Activated CD4-positive, CD25-positive, alpha-beta regulatory T cell treated with anti-CD3 and anti-CD28 coated beads, Interleukin-2, amount 50 U/mL, for 16 hours (primary cell): ENCODE results near the gene SYT17.
"Not testable (repeated sequence)": the region's sequence is repeated elsewhere in the genome, so short reads cannot be mapped to it uniquely, and the experiment has no call there.

ENCODE experiments used
- DNase-seq: peaks from one replicate; pipeline ENCODE4 v3.0.0-alpha.2; 2020; ENCODE audit warnings: low read depth, low spot score

The SYT17 gene

GRCh38 chr16:19173649-19174383 lies 5.8 kb downstream of the SYT17 start:
- DNase-seq = no peak

GRCh38 chr16:19174478-19174877 lies 6.4 kb downstream of the SYT17 start:
- DNase-seq = no peak

- DNase-seq = no peak
Observed at GRCh38 chr16:19175492-19176262, 7.6 kb downstream of the SYT17 start.

- no peak for DNase-seq
Observed at GRCh38 chr16:19177111-19177739, 9.2 kb downstream of the SYT17 start.

GRCh38 chr16:19179546-19180490 lies 11.8 kb downstream of the SYT17 start:
- no peak for DNase-seq

GRCh38 chr16:19180741-19181140 lies 12.7 kb downstream of the SYT17 start:
- no peak for DNase-seq

- no peak for DNase-seq
Observed at GRCh38 chr16:19182481-19182880, 14.4 kb downstream of the SYT17 start.

- no peak for DNase-seq
Observed at GRCh38 chr16:19183187-19183586, 15.1 kb downstream of the SYT17 start.

- no peak for DNase-seq
Observed at GRCh38 chr16:19184823-19185509, 16.9 kb downstream of the SYT17 start.

GRCh38 chr16:19185510-19185851 lies 17.4 kb downstream of the SYT17 start:
- DNase-seq = no peak

- DNase-seq = no peak
Observed at GRCh38 chr16:19186408-19186807, 18.4 kb downstream of the SYT17 start.

GRCh38 chr16:19187961-19188360 lies 19.9 kb downstream of the SYT17 start:
- not testable (repeated sequence) for DNase-seq

- no peak for DNase-seq
Observed at GRCh38 chr16:19188406-19188805, 20.4 kb downstream of the SYT17 start.

- DNase-seq = no peak
Observed at GRCh38 chr16:19192865-19193264, 24.8 kb downstream of the SYT17 start.

GRCh38 chr16:19196871-19197270 lies 28.8 kb downstream of the SYT17 start:
- no peak for DNase-seq

GRCh38 chr16:19203374-19203966 lies 35.4 kb downstream of the SYT17 start:
- DNase-seq = no peak

GRCh38 chr16:19210280-19210924 lies 42.4 kb downstream of the SYT17 start:
- no peak for DNase-seq

- DNase-seq = no peak
Observed at GRCh38 chr16:19210968-19211367, 42.9 kb downstream of the SYT17 start.

GRCh38 chr16:19212059-19212458 lies 44.0 kb downstream of the SYT17 start:
- no peak for DNase-seq

- DNase-seq = no peak
Observed at GRCh38 chr16:19213885-19214284, 45.8 kb downstream of the SYT17 start.
